AG08396 (cell line): ENCODE measurements around the gene LGALS1.
"Not testable (repeated sequence)": the region's sequence is repeated elsewhere in the genome, so short reads cannot be mapped to it uniquely, and the experiment has no call there.

ENCODE experiments used
- DNase-seq: peaks from one replicate; pipeline ENCODE4 v3.0.0; 2012; ENCODE audit warnings: low spot score, mixed read lengths

LGALS1 gene

GRCh38 chr22:37639070-37639760 lies 36.2 kb upstream of the LGALS1 start, which contains the start of gene SH3BP1:
TSS of gene SH3BP1 (plus strand) at chr22:37639669. CDS start at chr22:37639788, 119 bp downstream.
- DNase-seq, result peak; percentile 81

GRCh38 chr22:37639771-37640590 lies 35.5 kb upstream of the LGALS1 start:
- no peak for DNase-seq

- DNase-seq, result no peak
These were observed 34.6 kb upstream of the LGALS1 start for GRCh38 chr22:37640591-37641560.

- no peak for DNase-seq
These were observed 33.9 kb upstream of the LGALS1 start for GRCh38 chr22:37641561-37641949.

DNA sequence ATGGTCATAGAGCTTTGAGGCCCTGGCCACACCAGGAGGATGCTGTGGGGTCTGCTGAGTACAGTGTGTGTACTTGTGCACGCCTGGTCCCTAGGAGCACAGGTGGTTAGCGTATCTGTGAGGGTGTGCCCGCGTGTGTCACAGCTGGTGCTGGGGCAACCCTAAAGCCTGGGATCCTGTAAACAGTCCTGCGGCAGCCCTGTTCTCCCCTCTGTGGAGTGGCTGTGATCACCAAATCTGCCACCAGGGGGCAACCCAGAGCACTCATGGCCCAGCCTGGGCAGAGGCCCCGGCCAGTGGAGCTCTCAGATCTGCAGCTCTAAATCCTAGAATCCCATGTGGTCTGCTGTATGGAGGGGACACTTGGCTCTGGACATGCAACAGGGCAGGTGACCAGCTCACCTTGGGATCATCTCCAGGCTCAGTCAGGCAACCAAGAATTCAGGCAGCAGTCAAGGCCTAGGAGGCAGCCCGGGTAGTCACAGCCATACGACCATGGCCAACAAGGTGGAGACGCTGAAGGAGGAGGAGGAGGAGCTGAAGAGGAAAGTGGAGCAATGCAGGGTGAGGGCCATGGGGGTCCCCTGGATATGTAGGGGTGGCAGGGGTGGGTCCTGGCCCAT lies 32.1 kb upstream of the LGALS1 start:
- peak; percentile 91 for DNase-seq

DNA sequence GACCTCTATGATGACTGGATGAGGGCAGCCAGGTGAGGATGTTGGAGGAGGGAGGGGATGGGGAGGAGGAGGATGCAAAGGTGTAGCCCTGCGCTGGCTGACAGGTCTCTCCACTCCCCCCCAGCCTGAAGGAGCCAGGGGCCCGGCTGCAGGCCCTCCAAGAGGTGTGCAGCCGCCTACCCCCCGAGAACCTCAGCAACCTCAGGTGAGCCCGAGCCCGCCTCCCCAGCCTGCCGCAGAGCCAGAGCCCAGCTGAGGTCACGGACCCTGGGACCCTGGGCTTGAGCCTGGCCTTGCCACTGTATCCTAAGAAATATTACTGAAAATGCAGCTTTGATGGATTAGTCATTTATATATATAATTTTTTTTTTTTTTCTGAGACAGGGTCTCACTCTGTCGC lies 28.1 kb upstream of the LGALS1 start:
- DNase-seq, result no peak

GRCh38 chr22:37647928-37648327 lies 27.5 kb upstream of the LGALS1 start:
- DNase-seq, result no peak

DNA sequence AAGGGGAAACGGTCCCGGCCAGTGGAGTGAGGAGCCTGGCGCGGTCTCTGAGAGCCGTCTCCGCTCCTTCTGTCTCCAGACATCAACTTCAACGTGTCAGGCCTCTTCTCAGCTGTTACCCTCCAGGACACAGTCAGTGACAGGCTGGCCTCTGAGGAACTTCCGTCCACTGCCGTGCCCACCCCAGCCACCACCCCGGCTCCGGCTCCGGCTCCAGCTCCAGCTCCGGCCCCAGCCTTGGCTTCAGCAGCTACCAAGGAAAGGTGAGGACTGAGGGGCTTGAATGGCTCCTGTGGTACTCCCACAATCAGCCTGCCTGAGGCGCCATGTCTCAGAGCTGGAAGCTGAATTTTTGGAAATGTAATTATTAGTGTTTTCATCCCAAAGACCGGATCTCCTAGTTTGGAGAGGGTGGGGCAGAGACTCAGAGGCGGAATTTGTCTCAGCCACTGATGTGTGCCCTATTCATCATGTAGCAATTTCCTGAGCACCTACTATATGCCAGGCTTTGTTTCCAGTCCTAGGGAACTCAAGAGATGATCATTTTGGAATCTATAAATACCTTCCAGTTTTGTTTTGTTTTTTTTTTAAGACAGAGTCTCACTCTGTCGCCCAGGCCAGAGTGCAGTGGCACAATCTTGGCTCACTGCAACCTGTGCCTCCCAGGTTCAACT lies 24.8 kb upstream of the LGALS1 start:
- no peak for DNase-seq

- no peak for DNase-seq
These were observed 20.7 kb upstream of the LGALS1 start for GRCh38 chr22:37654563-37655251.

DNA sequence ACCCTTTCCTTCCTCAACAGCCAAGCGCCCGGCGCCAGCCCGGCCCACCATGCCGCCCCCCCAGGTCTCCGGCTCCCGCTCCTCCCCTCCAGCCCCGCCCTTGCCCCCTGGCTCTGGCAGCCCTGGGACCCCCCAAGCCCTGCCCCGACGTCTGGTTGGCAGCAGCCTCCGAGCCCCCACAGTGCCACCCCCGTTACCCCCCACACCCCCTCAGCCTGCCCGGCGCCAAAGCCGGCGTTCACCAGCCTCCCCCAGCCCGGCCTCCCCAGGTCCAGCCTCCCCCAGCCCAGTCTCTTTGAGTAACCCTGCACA lies 20.2 kb upstream of the LGALS1 start:
- no peak for DNase-seq

DNA sequence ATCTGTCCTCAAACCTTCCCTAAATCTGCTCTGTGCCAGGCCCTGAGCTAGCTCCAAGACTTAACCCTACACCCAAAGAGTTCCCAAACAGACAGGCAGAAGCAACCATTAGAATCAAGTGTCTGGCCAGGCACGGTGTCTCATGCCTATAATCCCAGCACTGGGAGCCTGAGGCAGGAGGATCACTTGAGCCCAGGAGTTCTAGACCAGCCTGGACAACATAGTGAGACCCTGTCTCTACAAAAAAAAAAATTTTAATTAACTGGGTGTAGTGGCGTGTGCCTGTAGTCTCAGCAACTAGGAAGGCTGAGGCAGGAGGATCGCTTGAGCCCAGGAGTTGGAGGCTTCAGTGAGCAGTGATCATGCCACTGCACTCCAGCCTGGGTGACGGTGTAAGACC lies 18.9 kb upstream of the LGALS1 start:
- DNase-seq, result not testable (repeated sequence)

DNA sequence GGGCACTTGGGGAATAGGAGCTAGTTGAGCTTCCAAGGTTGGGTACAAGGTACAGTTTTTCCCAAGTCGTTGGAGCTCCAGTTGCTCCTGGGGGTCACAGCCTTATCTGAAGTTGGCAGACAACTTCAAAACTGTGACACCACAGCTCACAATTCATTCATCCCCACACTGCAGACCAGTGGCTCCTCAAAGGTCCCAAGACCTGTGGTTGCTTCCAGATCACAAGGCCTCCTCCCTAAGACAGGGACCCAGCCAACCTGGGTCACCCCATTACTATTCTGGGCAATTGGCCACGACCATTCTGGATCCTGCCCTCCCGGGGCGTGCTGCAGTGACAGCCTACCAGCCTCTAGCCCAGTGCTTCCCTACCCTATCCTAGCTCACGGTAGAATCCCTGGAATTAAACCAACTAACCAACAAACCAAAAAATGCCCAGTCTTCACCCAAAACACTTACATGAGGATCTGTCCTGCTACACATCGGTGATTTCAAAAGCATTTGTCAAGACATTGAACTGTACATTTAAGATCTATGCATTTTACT lies 17.8 kb upstream of the LGALS1 start:
- peak; percentile 58 for DNase-seq

DNA sequence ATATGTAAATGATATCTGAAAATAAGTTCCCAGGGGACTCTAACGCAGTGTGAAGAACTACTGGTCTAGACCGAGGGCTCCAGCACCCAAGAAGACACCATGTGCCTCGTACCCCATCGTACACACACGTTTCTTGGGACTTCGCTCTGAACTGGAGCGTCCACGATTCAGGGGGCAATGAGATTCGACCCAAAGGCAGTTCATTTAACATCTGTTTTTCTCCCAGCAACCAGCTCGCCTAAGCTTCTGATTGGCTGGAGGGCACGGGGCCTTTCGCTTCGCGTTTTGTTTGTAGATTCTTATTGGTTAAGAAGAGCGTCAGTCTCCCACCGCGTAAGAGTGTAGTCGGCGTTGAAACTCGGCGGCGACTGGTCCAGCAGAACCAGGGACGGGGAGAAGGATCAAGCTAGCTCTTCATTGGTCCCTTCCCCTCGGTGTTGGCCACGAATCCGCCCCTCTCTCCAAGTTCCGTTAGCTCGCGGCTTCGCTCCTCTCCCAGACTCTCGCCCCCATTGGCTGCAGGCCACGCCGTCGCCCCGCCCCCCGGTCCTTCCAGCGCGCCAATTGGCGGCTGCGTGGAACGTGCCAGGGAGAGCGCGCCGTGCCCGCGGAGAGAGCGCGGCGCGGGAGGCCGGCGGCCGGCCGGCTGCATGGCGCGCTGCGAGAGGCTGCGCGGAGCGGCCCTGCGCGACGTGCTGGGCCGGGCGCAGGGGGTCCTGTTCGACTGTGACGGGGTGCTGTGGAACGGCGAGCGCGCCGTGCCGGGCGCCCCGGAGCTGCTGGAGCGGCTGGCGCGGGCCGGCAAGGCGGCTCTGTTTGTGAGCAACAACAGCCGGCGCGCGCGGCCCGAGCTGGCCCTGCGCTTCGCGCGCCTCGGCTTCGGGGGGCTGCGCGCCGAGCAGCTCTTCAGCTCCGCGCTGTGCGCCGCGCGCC lies 17.0 kb upstream of the LGALS1 start, which contains the start of gene PDXP:
TSS of gene PDXP (plus strand) at position 591 of the 933 bp plus-strand sequence. CDS start at position 651, 60 bp downstream.
- DNase-seq, result peak; percentile 100

- DNase-seq, result no peak
These were observed 16.2 kb upstream of the LGALS1 start for GRCh38 chr22:37659066-37659896.

GRCh38 chr22:37659897-37660708 lies 15.3 kb upstream of the LGALS1 start:
- DNase-seq, result no peak

GRCh38 chr22:37660709-37661045 lies 14.8 kb upstream of the LGALS1 start:
- no peak for DNase-seq

GRCh38 chr22:37661160-37661924 lies 14.1 kb upstream of the LGALS1 start:
- peak; percentile 71 for DNase-seq
